Vagina (tissue), 2 donors: Measurements from ENCODE around the gene TAOK3.

Source experiments
- POLR2A ChIP-seq, 2 donors: fragments of 450-650 bp; IDR thresholded peaks; one replicate each; pipeline ENCODE4 v1.6.1; 2017; ENCODE audit warnings: antibody characterized with exemption in 2 of 2, mild to moderate bottlenecking in 2 of 2, moderate library complexity in 2 of 2
- POLR2AphosphoS5 ChIP-seq, 2 donors: sonication (generic); formaldehyde crosslinking; IDR thresholded peaks; one replicate each; pipeline ENCODE4 v1.9.0; 2017; ENCODE audit warnings: antibody characterized with exemption in 2 of 2, mild to moderate bottlenecking in 2 of 2, low read depth in 1 of 2; ENCODE audit not compliant: insufficient read depth in 1 of 2
- TF ChIP-seq, protein P1 (sequence below), 3 experiments: fragments of 450-650 bp in 2 of 3; fragments of 200-600 bp in 1 of 3; sonication (generic) in 1 of 3; IDR thresholded peaks; one replicate each; pipeline ENCODE4 v1.5.1; 2017 to 2019; ENCODE audit warnings: antibody characterized with exemption in 3 of 3, mild to moderate bottlenecking in 2 of 3, moderate library complexity in 2 of 3

DNA sequence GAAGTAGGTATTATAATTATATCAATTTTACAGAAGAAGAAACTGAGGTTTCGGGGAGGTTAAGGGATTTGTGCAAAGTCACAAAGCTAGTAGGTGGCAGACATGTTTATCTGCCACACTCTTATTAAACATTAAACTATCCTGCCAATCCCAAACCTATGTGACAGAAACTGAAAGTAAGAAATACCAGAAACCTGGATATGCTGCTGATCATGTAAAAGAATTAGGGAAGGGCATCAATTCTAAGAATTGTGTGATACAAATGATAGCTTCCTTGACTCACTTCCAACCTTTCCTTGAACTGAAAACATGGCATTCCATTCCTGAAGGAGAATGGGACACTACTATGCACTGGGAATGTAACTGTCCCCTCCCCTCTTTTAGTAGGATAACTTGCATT is 16.9 kb downstream of the TAOK3 start:
- TF ChIP-seq, protein P1, sequence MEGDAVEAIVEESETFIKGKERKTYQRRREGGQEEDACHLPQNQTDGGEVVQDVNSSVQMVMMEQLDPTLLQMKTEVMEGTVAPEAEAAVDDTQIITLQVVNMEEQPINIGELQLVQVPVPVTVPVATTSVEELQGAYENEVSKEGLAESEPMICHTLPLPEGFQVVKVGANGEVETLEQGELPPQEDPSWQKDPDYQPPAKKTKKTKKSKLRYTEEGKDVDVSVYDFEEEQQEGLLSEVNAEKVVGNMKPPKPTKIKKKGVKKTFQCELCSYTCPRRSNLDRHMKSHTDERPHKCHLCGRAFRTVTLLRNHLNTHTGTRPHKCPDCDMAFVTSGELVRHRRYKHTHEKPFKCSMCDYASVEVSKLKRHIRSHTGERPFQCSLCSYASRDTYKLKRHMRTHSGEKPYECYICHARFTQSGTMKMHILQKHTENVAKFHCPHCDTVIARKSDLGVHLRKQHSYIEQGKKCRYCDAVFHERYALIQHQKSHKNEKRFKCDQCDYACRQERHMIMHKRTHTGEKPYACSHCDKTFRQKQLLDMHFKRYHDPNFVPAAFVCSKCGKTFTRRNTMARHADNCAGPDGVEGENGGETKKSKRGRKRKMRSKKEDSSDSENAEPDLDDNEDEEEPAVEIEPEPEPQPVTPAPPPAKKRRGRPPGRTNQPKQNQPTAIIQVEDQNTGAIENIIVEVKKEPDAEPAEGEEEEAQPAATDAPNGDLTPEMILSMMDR (IDR thresholded peaks at IDR 0.05), result no peak
- TF ChIP-seq POLR2A (IDR thresholded peaks at IDR 0.05) (no peak), POLR2AphosphoS5 (IDR thresholded peaks at IDR 0.05; ENCODE audit: insufficient read depth in 1 of 2, low read depth in 1 of 2) (no peak)
